Spleen (tissue), 7 donors: Measurements from ENCODE around the gene PPFIA1.

Experiments used
- CTCF ChIP-seq, 11 experiments: fragments of 200-600 bp in 7 of 11; fragments of 450-650 bp in 4 of 11; sonication (generic) in 4 of 11; IDR thresholded peaks in 8 of 11; conservative IDR thresholded peaks in 3 of 11; 1 replicate in 7 of 11; 2 replicates in 4 of 11; pipeline versions ENCODE4 v1.4.0 to v1.8.0; 2016 to 2021; ENCODE audit warnings: antibody characterized with exemption in 11 of 11, inconsistent platforms in 4 of 11, mild to moderate bottlenecking in 1 of 11
- POLR2A ChIP-seq, 3 donors: fragments of 450-650 bp; IDR thresholded peaks; one replicate each; pipeline ENCODE4 v1.5.1; 2017; ENCODE audit warnings: antibody characterized with exemption in 3 of 3, mild to moderate bottlenecking in 1 of 3
- donor health status: DM: no; HTN: no; CAD: no; lungs with moderate emphysema.
- donor health status: DM: no; HTN: no; CAD: no.
- donor health status: DM: no; HTN: no; CAD: no.

- TF ChIP-seq POLR2A (IDR thresholded peaks at IDR 0.05) (no peak), CTCF (IDR thresholded peaks at IDR 0.05 in 8 of 11, conservative IDR thresholded peaks at IDR 0.05 in 3 of 11) (no peak)
Observed at GRCh38 chr11:70290361-70291065, 20.0 kb downstream of the PPFIA1 start.
